ENCODE data around the gene KRT75. TPM values are rescaled to one million over a fixed set of nuclear protein-coding genes. Genes with fewer than 3 reads are reported as not detected.

Gene KRT75
- total RNA-seq, 1 experiment from 2014 or later: not detected

GRCh38 chr12:52400906-52401305, 33.3 kb downstream of the KRT75 start:
- WGBS (ENCODE audit: extremely low coverage, insufficient read length, low lambda C conversion rate): no CpG with 5 or more reads among the region's 9 CpGs
- DNase-seq: no peak
- H3K36me3 Mint-ChIP-seq (ENCODE audit: insufficient read depth in 1 of 3, low read depth in 3 of 3): no peaks in the 10 kb centered on the region; a peak in 1 of 7 replicates
- Histone ChIP-seq H3K18ac (ENCODE audit: insufficient read length, low read depth, low read length) (no peak overlapping the region), H4K5ac (ENCODE audit: insufficient read length, low read depth, low read length) (no peak overlapping the region), H2BK20ac (ENCODE audit: low read depth, low read length, poor library complexity, severe bottlenecking) (no peak overlapping the region), H2BK12ac (ENCODE audit: insufficient read length, low read depth, low read length) (no peak overlapping the region), H3K4me1 (ENCODE audit: insufficient read depth, low read length) (peaks cover 1% of the 10 kb centered on the region; the same call in 1 of the 2 replicates), H3K79me2 (ENCODE audit: insufficient read depth, low read length) (no peaks in the 10 kb centered on the region), H3K27me3 (ENCODE audit: insufficient read depth, low read length) (no peaks in the 10 kb centered on the region; the same call in 1 of the 2 replicates), H3K4ac (ENCODE audit: low read depth, low read length) (no peak overlapping the region), H3K27ac (ENCODE audit: insufficient read length, low read depth, low read length) (no peak overlapping the region), H4K20me1 (ENCODE audit: control insufficient read depth, insufficient read depth, insufficient read length) (no peaks in the 10 kb centered on the region), H3K23me2 (ENCODE audit: insufficient read length, low read depth, low read length, poor library complexity, severe bottlenecking) (no peaks in the 10 kb centered on the region), H2BK15ac (ENCODE audit: low read depth, low read length) (no peak overlapping the region), H2AK5ac (ENCODE audit: insufficient read length, low read length) (no peak overlapping the region), H3K79me1 (ENCODE audit: insufficient read depth, low read depth, low read length, poor library complexity, severe bottlenecking) (no peaks in the 10 kb centered on the region), H3K9ac (ENCODE audit: extremely low read depth, insufficient read length, low read length) (no peak overlapping the region), H2BK5ac (ENCODE audit: insufficient read length, low read length) (no peak overlapping the region), H4K8ac (replicated peaks; ENCODE audit: insufficient read length, low read depth, low read length) (no peak overlapping the region), H3T11ph (ENCODE audit: low read length) (no peak overlapping the region), H3K4me2 (ENCODE audit: insufficient read depth, insufficient read length, low read length) (no peak overlapping the region), H3K23ac (ENCODE audit: insufficient read length, low read depth, low read length) (no peak overlapping the region), H2BK120ac (ENCODE audit: low read depth, low read length, poor library complexity, severe bottlenecking) (no peak overlapping the region), H3K14ac (ENCODE audit: insufficient read depth, low read length) (no peak overlapping the region), H3K9me3 (ENCODE audit: control insufficient read depth, low read depth, low read length) (no peaks in the 10 kb centered on the region), H4K91ac (ENCODE audit: insufficient read length, low read depth, low read length) (no peak overlapping the region), H3K56ac (ENCODE audit: insufficient read length, low read depth, low read length) (no peak overlapping the region), H2AFZ (ENCODE audit: low read length) (no peak overlapping the region)
- no peak overlapping the region for H3K4me3 Mint-ChIP-seq
- H3K9me3 Mint-ChIP-seq: no peaks in the 10 kb centered on the region; a peak in 1 of 5 replicates
- peak overlapping the region in 2 of 3 experiments; percentile 79 to 95; a peak in 2 of 7 replicates for H3K27ac Mint-ChIP-seq
- H3K27me3 Mint-ChIP-seq (ENCODE audit: low read depth): no peaks in the 10 kb centered on the region; the same call in 1 of the 2 replicates
- no peak for TF ChIP-seq CTCF (conservative IDR thresholded peaks at IDR 0.05)
- peaks cover 10 to 13% of the 10 kb centered on the region in 2 experiments for H3K4me1 Mint-ChIP-seq
